GM23338 (cell line): ENCODE measurements around the gene AGAP3. TPM values are rescaled to one million over a fixed set of nuclear protein-coding genes. Genes with fewer than 3 reads are reported as not detected.

Experiments used
- ATAC-seq: fragments of 200-7000 bp; cut with Tn5 transposase; 3 replicates; pipeline ENCODE4 v1.9.1; 2020
- DNase-seq: peaks from one replicate; pipeline ENCODE4 v3.0.0-alpha.2; 2015; ENCODE audit warnings: low spot score
- H2AFZ ChIP-seq: fragments of 200-600 bp; sonication (generic); 2 replicates; pipeline ENCODE4 v1.8.0; 2016; ENCODE audit warnings: antibody characterized with exemption, mild to moderate bottlenecking, moderate library complexity
- H3F3A ChIP-seq: fragments of 200-600 bp; sonication (generic); replicated peaks from 2 replicates; pipeline ENCODE4 v1.8.0; 2017; ENCODE audit warnings: antibody characterized with exemption, mixed run types, low read depth
- H3K27ac ChIP-seq: fragments of 200-600 bp; sonication (generic); 2 replicates; pipeline ENCODE4 v1.6.1; 2016; ENCODE audit warnings: low read depth
- H3K27me3 ChIP-seq: fragments of 200-600 bp; sonication (generic); 2 replicates; pipeline ENCODE4 v1.8.0; 2016; ENCODE audit warnings: mild to moderate bottlenecking, mixed run types, moderate library complexity; ENCODE audit not compliant: insufficient read depth
- H3K36me3 ChIP-seq: fragments of 200-600 bp; sonication (generic); 2 replicates; pipeline ENCODE4 v1.8.0; 2016; ENCODE audit warnings: mild to moderate bottlenecking; ENCODE audit not compliant: insufficient read depth
- H3K4me1 ChIP-seq: fragments of 200-600 bp; sonication (generic); 2 replicates; pipeline ENCODE4 v1.8.0; 2016; ENCODE audit warnings: mild to moderate bottlenecking, moderate library complexity; ENCODE audit not compliant: insufficient read depth
- H3K4me2 ChIP-seq: fragments of 200-600 bp; sonication (generic); 2 replicates; pipeline ENCODE4 v1.7.1; 2017; ENCODE audit warnings: mixed run types
- H3K4me3 ChIP-seq: fragments of 200-600 bp; sonication (generic); 2 replicates; pipeline ENCODE4 v1.6.1; 2016; ENCODE audit warnings: mixed run types
- H3K79me2 ChIP-seq: fragments of 200-600 bp; sonication (generic); replicated peaks from 2 replicates; pipeline ENCODE4 v1.8.0; 2017; ENCODE audit warnings: mild to moderate bottlenecking; ENCODE audit not compliant: insufficient read depth
- H3K9me2 ChIP-seq: fragments of 200-600 bp; sonication (generic); 2 replicates; pipeline ENCODE4 v1.8.0; 2017; ENCODE audit not compliant: insufficient read depth
- H4K20me1 ChIP-seq: fragments of 200-600 bp; sonication (generic); replicated peaks from 2 replicates; pipeline ENCODE4 v1.8.0; 2017; ENCODE audit warnings: mild to moderate bottlenecking; ENCODE audit not compliant: insufficient read depth
- H3K27ac Mint-ChIP-seq: 2 replicates; pipeline ENCODE4 v1.8.0; 2020; ENCODE audit warnings: inconsistent platforms, mild to moderate bottlenecking, moderate library complexity, mixed read lengths
- H3K27me3 Mint-ChIP-seq: 3 replicates; pipeline ENCODE4 v1.8.0; 2022; ENCODE audit warnings: low read depth, mild to moderate bottlenecking, moderate library complexity, mixed read lengths, inconsistent platforms; ENCODE audit not compliant: insufficient read depth, poor library complexity
- H3K36me3 Mint-ChIP-seq: 3 replicates; pipeline ENCODE4 v1.8.0; 2021; ENCODE audit warnings: low read depth, mild to moderate bottlenecking, inconsistent platforms, moderate library complexity, mixed read lengths
- H3K4me1 Mint-ChIP-seq: 3 replicates; pipeline ENCODE4 v1.8.0; 2020; ENCODE audit warnings: mild to moderate bottlenecking, inconsistent platforms, mixed read lengths
- H3K4me3 Mint-ChIP-seq: 3 replicates; pipeline ENCODE4 v1.8.0; 2021; ENCODE audit warnings: moderate library complexity, mild to moderate bottlenecking, inconsistent platforms, mixed read lengths
- H3K9me3 Mint-ChIP-seq: 3 replicates; pipeline ENCODE4 v1.8.0; 2020; ENCODE audit warnings: moderate library complexity, mild to moderate bottlenecking, inconsistent platforms, mixed read lengths
- CREB1 ChIP-seq: fragments of 250-450 bp; sonication (Bioruptor Pico); IDR thresholded peaks from 2 replicates; pipeline ENCODE4 v1.5.0; 2020; ENCODE audit warnings: low read depth, mild to moderate bottlenecking, moderate library complexity
- EZH2 ChIP-seq: fragments of 200-600 bp; sonication (generic); IDR thresholded peaks from one replicate; pipeline ENCODE4 v1.8.0; 2017; ENCODE audit warnings: antibody characterized with exemption, mild to moderate bottlenecking, low read depth; ENCODE audit not compliant: unreplicated experiment
- EZH2phosphoT487 ChIP-seq: fragments of 200-600 bp; sonication (generic); IDR thresholded peaks from one replicate; pipeline ENCODE4 v1.8.1; 2018; ENCODE audit warnings: antibody characterized with exemption; ENCODE audit not compliant: unreplicated experiment
- JUNB ChIP-seq: IDR thresholded peaks from one replicate; pipeline ENCODE4 v1.6.1; 2016; ENCODE audit warnings: antibody characterized with exemption; ENCODE audit not compliant: unreplicated experiment
- NANOG ChIP-seq: IDR thresholded peaks from 2 replicates; pipeline ENCODE4 v1.6.1; 2016; ENCODE audit warnings: antibody characterized with exemption, borderline replicate concordance
- POLR2AphosphoS5 ChIP-seq: IDR thresholded peaks from 2 replicates; pipeline ENCODE4 v1.6.1; 2016; ENCODE audit warnings: antibody characterized with exemption, low read depth
- STAT1 ChIP-seq: IDR thresholded peaks from one replicate; pipeline ENCODE4 v1.6.1; 2016; ENCODE audit warnings: antibody characterized with exemption; ENCODE audit not compliant: unreplicated experiment
- ZNF114 ChIP-seq: fragments of 250-450 bp; sonication (Bioruptor Pico); IDR thresholded peaks from 2 replicates; pipeline ENCODE4 v1.5.0; 2020; ENCODE audit warnings: mild to moderate bottlenecking, moderate library complexity
- ZNF331 ChIP-seq: fragments of 250-450 bp; sonication (Bioruptor Pico); IDR thresholded peaks from 2 replicates; pipeline ENCODE4 v1.5.0; 2020; ENCODE audit warnings: low read depth, mild to moderate bottlenecking, moderate library complexity
- polyA plus RNA-seq: library from polyadenylated mRNA; unstranded; fragments of >200 nt; fragmentation: Nextera tagmentation; extraction: Ambion mirVana; gene quantifications from 2 replicates; pipeline ENCODE4 v1.2.1, GENCODE V29; 2016
- total RNA-seq: library from RNA; depleted of rRNA; stranded (reverse); fragments of >200 nt; shearing (Covaris generic); gene quantifications from 2 replicates; pipeline ENCODE4 v1.2.3, GENCODE V29; 2014
- TF ChIP-seq, protein P1 (sequence below): IDR thresholded peaks from 2 replicates; pipeline ENCODE4 v1.6.1; 2016; ENCODE audit warnings: antibody characterized with exemption
- TF ChIP-seq, protein P2 (sequence below): IDR thresholded peaks from one replicate; pipeline ENCODE4 v1.6.1; 2018; ENCODE audit warnings: antibody characterized with exemption; ENCODE audit not compliant: unreplicated experiment
- TF ChIP-seq, protein P3 (sequence below): fragments of 250-450 bp; sonication (Bioruptor Pico); IDR thresholded peaks from 2 replicates; pipeline ENCODE4 v1.5.0; 2020; ENCODE audit warnings: mild to moderate bottlenecking, moderate library complexity
- TF ChIP-seq, protein P4 (sequence below), 2 experiments: fragments of 200-600 bp in 1 of 2; sonication (generic) in 1 of 2; conservative IDR thresholded peaks; 2 replicates each; pipeline versions ENCODE4 v1.5.1 to v1.6.1; 2016 to 2017; ENCODE audit warnings: antibody characterized with exemption in 2 of 2, low read depth in 2 of 2, mild to moderate bottlenecking in 2 of 2, moderate library complexity in 1 of 2

AGAP3 gene
- total and polyA plus RNA-seq, 2 experiments from 2014 or later, result 24.0 to 39.2 TPM

DNA sequence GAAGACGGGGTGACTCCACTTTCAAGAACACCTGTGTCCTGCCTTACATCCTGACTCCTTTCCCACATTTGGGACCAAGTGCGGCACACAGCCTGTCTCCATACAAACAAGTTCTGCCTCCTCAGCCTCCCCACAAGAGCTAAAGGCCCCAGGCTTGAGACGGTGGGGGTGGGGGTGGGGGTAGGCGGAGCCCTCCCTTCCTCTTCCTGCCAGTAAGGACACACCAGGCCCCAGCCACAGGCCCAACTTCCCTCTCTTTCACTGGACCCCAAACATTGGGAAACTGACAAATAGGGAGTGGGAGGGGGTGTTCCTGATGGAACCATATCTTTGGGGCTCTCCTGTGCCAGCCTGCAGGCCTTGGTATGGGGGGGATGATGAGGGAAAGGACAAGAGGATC is 33.2 kb upstream of the AGAP3 start:
- Histone ChIP-seq H2AFZ (no peak overlapping the region), H3K4me3 (no peak overlapping the region), H3K4me1 (peaks cover 7% of the 10 kb centered on the region), H3K27me3 (peaks cover 36% of the 10 kb centered on the region), H3K36me3 (no peaks in the 10 kb centered on the region), H3K79me2 (no peaks in the 10 kb centered on the region), H4K20me1 (no peaks in the 10 kb centered on the region; the same call in 1 of the 2 replicates), H3K27ac (no peak overlapping the region), H3F3A (peaks cover 3% of the 10 kb centered on the region; the same call in 1 of the 2 replicates), H3K9me2 (no peaks in the 10 kb centered on the region), H3K4me2 (no peak overlapping the region)
- no peak for TF ChIP-seq POLR2AphosphoS5
- TF ChIP-seq, protein P1, sequence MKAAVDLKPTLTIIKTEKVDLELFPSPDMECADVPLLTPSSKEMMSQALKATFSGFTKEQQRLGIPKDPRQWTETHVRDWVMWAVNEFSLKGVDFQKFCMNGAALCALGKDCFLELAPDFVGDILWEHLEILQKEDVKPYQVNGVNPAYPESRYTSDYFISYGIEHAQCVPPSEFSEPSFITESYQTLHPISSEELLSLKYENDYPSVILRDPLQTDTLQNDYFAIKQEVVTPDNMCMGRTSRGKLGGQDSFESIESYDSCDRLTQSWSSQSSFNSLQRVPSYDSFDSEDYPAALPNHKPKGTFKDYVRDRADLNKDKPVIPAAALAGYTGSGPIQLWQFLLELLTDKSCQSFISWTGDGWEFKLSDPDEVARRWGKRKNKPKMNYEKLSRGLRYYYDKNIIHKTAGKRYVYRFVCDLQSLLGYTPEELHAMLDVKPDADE, result no peak
- TF ChIP-seq EZH2phosphoT487, result no peak
- TF ChIP-seq ZNF331 (CRISPR knock-in tag), result no peak
- TF ChIP-seq, protein P2, sequence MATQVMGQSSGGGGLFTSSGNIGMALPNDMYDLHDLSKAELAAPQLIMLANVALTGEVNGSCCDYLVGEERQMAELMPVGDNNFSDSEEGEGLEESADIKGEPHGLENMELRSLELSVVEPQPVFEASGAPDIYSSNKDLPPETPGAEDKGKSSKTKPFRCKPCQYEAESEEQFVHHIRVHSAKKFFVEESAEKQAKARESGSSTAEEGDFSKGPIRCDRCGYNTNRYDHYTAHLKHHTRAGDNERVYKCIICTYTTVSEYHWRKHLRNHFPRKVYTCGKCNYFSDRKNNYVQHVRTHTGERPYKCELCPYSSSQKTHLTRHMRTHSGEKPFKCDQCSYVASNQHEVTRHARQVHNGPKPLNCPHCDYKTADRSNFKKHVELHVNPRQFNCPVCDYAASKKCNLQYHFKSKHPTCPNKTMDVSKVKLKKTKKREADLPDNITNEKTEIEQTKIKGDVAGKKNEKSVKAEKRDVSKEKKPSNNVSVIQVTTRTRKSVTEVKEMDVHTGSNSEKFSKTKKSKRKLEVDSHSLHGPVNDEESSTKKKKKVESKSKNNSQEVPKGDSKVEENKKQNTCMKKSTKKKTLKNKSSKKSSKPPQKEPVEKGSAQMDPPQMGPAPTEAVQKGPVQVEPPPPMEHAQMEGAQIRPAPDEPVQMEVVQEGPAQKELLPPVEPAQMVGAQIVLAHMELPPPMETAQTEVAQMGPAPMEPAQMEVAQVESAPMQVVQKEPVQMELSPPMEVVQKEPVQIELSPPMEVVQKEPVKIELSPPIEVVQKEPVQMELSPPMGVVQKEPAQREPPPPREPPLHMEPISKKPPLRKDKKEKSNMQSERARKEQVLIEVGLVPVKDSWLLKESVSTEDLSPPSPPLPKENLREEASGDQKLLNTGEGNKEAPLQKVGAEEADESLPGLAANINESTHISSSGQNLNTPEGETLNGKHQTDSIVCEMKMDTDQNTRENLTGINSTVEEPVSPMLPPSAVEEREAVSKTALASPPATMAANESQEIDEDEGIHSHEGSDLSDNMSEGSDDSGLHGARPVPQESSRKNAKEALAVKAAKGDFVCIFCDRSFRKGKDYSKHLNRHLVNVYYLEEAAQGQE, result no peak
- TF ChIP-seq JUNB, result no peak
- TF ChIP-seq, protein P3, sequence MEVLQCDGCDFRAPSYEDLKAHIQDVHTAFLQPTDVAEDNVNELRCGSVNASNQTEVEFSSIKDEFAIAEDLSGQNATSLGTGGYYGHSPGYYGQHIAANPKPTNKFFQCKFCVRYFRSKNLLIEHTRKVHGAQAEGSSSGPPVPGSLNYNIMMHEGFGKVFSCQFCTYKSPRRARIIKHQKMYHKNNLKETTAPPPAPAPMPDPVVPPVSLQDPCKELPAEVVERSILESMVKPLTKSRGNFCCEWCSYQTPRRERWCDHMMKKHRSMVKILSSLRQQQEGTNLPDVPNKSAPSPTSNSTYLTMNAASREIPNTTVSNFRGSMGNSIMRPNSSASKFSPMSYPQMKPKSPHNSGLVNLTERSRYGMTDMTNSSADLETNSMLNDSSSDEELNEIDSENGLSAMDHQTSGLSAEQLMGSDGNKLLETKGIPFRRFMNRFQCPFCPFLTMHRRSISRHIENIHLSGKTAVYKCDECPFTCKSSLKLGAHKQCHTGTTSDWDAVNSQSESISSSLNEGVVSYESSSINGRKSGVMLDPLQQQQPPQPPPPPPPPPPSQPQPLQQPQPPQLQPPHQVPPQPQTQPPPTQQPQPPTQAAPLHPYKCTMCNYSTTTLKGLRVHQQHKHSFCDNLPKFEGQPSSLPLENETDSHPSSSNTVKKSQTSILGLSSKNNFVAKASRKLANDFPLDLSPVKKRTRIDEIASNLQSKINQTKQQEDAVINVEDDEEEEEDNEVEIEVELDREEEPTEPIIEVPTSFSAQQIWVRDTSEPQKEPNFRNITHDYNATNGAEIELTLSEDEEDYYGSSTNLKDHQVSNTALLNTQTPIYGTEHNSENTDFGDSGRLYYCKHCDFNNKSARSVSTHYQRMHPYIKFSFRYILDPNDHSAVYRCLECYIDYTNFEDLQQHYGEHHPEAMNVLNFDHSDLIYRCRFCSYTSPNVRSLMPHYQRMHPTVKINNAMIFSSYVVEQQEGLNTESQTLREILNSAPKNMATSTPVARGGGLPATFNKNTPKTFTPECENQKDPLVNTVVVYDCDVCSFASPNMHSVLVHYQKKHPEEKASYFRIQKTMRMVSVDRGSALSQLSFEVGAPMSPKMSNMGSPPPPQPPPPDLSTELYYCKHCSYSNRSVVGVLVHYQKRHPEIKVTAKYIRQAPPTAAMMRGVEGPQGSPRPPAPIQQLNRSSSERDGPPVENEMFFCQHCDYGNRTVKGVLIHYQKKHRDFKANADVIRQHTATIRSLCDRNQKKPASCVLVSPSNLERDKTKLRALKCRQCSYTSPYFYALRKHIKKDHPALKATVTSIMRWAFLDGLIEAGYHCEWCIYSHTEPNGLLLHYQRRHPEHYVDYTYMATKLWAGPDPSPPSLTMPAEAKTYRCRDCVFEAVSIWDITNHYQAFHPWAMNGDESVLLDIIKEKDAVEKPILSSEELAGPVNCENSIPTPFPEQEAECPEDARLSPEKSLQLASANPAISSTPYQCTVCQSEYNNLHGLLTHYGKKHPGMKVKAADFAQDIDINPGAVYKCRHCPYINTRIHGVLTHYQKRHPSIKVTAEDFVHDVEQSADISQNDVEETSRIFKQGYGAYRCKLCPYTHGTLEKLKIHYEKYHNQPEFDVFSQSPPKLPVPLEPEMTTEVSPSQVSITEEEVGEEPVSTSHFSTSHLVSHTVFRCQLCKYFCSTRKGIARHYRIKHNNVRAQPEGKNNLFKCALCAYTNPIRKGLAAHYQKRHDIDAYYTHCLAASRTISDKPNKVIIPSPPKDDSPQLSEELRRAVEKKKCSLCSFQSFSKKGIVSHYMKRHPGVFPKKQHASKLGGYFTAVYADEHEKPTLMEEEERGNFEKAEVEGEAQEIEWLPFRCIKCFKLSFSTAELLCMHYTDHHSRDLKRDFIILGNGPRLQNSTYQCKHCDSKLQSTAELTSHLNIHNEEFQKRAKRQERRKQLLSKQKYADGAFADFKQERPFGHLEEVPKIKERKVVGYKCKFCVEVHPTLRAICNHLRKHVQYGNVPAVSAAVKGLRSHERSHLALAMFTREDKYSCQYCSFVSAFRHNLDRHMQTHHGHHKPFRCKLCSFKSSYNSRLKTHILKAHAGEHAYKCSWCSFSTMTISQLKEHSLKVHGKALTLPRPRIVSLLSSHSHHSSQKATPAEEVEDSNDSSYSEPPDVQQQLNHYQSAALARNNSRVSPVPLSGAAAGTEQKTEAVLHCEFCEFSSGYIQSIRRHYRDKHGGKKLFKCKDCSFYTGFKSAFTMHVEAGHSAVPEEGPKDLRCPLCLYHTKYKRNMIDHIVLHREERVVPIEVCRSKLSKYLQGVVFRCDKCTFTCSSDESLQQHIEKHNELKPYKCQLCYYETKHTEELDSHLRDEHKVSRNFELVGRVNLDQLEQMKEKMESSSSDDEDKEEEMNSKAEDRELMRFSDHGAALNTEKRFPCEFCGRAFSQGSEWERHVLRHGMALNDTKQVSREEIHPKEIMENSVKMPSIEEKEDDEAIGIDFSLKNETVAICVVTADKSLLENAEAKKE (CRISPR knock-in tag), result no peak
- TF ChIP-seq, protein P4, sequence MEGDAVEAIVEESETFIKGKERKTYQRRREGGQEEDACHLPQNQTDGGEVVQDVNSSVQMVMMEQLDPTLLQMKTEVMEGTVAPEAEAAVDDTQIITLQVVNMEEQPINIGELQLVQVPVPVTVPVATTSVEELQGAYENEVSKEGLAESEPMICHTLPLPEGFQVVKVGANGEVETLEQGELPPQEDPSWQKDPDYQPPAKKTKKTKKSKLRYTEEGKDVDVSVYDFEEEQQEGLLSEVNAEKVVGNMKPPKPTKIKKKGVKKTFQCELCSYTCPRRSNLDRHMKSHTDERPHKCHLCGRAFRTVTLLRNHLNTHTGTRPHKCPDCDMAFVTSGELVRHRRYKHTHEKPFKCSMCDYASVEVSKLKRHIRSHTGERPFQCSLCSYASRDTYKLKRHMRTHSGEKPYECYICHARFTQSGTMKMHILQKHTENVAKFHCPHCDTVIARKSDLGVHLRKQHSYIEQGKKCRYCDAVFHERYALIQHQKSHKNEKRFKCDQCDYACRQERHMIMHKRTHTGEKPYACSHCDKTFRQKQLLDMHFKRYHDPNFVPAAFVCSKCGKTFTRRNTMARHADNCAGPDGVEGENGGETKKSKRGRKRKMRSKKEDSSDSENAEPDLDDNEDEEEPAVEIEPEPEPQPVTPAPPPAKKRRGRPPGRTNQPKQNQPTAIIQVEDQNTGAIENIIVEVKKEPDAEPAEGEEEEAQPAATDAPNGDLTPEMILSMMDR (conservative IDR thresholded peaks at IDR 0.05; ENCODE audit: low read depth in 2 of 2), result no peak
- TF ChIP-seq ZNF114 (CRISPR knock-in tag), result no peak
- TF ChIP-seq CREB1, result no peak
- TF ChIP-seq STAT1, result no peak
- no peak for TF ChIP-seq EZH2
- TF ChIP-seq NANOG, result no peak
- Mint-ChIP-seq H3K36me3 (no peaks in the 10 kb centered on the region), H3K9me3 (no peaks in the 10 kb centered on the region), H3K4me1 (peaks cover 25% of the 10 kb centered on the region), H3K4me3 (no peak overlapping the region; the same call in 2 of the 3 replicates), H3K27ac (no peak overlapping the region), H3K27me3 (peaks cover 39% of the 10 kb centered on the region)
- no peak for DNase-seq
- ATAC-seq, result no peak
